ENCODE data around the gene FASN.

FASN gene

GRCh38 chr17:82086941-82087906 lies 10.8 kb downstream of the FASN start:
- DNase-seq, result no peak

GRCh38 chr17:82085931-82086764 lies 11.9 kb downstream of the FASN start:
- no peak for DNase-seq

- DNase-seq, result no peak
Measured at GRCh38 chr17:82085031-82085861, 12.8 kb downstream of the FASN start.

GRCh38 chr17:82084373-82085030 lies 13.5 kb downstream of the FASN start:
- DNase-seq, result no peak

- no peak for DNase-seq
Measured at GRCh38 chr17:82083533-82084359, 14.3 kb downstream of the FASN start.

- no peak for DNase-seq
Measured at GRCh38 chr17:82083009-82083408, 15.0 kb downstream of the FASN start.

GRCh38 chr17:82082456-82082855 lies 15.6 kb downstream of the FASN start:
- no peak for DNase-seq

GRCh38 chr17:82081966-82082365 lies 16.1 kb downstream of the FASN start:
- DNase-seq, result no peak

GRCh38 chr17:82081546-82081945 lies 16.5 kb downstream of the FASN start:
- no peak for DNase-seq

- DNase-seq, result no peak
Measured at GRCh38 chr17:82080789-82081464, 17.1 kb downstream of the FASN start.

- no peak for DNase-seq
Measured at GRCh38 chr17:82080048-82080788, 17.8 kb downstream of the FASN start.

GRCh38 chr17:82079001-82079677 lies 18.9 kb downstream of the FASN start:
- no peak for DNase-seq

GRCh38 chr17:82078433-82078832 lies 19.6 kb downstream of the FASN start:
- DNase-seq, result no peak

- DNase-seq, result no peak
Measured at GRCh38 chr17:82077617-82078358, 20.2 kb downstream of the FASN start.

GRCh38 chr17:82076785-82077591 lies 21.0 kb downstream of the FASN start:
- no peak for DNase-seq

- DNase-seq, result no peak
Measured at GRCh38 chr17:82076018-82076784, 21.8 kb downstream of the FASN start.

GRCh38 chr17:82073446-82073845 lies 24.6 kb downstream of the FASN start:
- DNase-seq, result no peak

All from activated CD4-positive, alpha-beta T cell treated with anti-CD3 and anti-CD28 coated beads, Interleukin-2, amount 50 U/mL, for 48 hours (primary cell).